NCI-H82 (cell line): ENCODE results near the gene PROCA1.

Experiments
- DNase-seq: peaks from one replicate; lab custom pipeline; 2025; lab: John Stamatoyannopoulos, UW

Gene PROCA1

DNA sequence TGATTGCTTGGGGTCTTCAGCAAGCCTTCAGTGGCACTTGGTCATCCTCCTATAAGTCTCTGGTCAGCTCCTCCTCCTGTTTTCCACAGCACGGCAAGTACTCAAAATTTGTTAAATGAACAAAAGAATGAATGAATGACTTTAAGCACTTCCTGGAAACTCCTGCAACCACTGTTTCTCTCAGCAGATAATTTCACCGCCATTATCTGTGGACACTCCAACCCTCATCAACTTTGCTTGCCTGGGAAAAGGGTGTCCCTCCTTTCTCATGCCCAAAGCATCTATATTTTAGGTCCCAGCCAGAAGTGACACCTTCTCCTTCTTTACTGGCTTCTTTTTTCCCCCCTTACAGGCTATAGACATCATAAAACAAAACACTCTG is 4.4 kb downstream of the PROCA1 start:
- DNase-seq = no peak

DNA sequence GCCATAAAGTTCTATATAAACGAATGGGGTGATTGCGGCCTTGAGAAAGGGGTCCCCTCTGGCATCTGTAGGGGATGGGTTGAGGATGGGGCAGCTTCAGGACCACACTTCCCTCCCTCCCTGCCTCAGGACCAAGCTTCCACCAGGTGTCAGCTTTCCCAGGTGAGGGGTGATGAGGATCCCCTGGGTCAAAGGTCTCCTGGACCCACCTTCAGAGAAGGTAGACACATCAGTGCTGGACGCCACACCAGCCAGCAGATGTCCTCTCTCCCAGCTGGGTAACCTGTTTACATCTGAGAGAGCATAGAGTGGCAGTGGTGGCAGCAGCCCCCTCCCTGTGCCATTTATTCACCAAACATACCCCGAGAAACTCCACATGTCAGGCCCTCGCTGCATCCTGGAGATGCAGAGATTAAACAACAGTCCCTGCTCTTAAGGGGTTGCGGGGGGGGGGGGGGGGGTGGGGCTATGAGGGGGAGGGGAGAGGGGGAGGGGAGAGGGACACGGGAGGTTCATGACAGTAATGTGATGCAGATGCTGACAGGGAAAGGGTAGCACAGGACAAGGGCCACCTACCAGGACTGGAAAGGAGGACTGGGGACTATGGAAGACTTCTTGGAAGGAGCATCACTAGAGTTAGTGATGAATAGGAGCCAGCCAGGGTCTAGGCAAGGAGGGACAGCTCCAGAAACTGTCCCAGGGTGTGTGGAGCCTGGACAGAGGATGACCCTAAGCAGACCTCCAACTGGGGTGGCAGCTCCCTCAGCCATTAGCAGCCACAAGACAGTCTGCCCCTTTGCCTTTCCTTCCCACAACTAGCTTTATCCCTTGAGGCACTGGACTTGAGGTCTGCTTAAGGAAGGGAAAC is 5.0 kb downstream of the PROCA1 start:
- DNase-seq = no peak

DNA sequence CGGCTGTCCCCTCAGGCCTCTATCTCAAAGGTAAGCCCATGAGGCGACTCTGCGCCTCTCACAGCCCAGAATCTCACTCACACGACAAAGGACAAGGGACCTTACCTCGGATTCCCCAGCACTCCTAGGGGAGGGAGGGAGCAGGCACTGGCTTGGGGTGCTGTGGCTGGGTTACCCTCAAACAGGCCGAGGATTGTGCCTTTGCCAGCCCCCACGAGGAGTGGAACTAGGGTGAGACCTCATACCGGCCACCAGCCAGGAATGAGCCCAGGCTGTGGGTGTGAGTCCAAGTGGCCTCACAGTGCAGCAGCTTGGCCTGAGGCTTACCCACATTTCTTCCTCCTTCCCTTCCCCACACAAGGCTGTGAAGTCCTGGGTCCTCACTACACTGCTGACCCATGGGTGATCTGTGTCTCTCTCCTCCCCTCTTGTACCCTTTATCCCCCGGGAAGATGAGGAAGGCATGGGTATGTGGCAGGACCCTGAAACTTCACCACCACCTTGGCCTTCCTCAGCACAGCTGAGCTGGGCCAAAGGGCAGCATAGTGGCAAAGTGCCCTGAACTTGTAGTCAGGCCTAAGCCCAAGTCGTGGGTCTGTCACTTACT is 5.9 kb downstream of the PROCA1 start:
- no peak for DNase-seq

DNA sequence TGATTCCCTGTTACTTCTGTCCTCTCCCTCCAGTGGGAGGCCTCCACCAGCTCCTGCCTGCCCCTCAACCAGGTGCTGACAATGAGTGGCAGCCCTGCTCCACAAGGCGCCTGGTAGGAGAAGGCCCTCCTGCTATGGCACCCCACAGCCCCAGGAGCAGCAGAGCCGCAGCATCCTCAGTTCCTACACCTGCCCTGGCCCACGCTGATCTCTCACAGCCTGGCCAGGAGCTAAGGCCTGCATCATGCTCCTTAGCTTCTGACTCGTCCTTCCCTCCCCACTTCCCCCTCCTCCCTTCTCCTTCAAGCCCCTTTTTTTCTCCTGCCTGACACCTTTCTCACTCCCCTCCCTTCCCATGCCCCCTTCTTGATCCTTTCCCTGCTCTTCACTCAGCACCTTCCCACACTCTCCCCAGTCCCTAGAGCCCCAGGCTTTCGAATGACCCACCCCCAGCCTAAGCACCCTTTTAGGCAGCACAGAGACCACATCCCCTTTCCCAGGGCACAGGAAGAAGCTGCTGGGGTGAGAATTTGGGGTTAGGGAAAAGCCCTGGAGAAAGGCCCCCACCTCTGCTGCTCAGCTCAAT is 6.5 kb downstream of the PROCA1 start:
- no peak for DNase-seq

DNA sequence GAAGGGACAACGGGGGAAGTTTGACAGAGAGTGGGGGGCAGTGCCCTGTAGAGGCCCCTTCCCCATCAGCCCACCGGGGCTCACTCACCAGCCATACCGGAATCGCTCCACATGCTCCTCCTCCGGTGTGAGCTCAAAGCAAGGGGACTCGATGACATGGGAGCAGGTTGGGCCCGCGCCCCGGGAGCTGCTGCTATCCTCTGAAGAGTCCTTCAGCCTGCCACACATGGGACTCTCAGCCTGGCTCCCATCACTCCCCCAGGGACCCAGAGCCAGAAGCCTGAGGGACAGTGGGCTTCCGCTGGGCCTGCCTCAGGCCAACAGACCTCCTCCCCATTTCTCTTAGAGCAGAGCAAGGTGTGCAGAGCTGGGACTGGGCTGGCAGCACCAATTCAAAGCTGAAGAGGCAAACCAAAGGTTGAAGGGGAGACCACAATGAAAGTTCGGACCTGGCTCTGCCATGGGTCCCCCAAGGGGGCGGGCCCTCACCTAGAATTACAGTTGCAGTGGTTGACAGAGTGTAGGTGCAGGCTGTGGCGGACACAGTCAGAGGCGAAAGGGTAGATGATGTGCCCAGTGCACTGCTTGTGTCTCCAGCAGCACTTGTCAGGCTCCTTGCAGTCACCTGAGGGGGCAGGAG is 7.3 kb downstream of the PROCA1 start:
- DNase-seq = no peak

DNA sequence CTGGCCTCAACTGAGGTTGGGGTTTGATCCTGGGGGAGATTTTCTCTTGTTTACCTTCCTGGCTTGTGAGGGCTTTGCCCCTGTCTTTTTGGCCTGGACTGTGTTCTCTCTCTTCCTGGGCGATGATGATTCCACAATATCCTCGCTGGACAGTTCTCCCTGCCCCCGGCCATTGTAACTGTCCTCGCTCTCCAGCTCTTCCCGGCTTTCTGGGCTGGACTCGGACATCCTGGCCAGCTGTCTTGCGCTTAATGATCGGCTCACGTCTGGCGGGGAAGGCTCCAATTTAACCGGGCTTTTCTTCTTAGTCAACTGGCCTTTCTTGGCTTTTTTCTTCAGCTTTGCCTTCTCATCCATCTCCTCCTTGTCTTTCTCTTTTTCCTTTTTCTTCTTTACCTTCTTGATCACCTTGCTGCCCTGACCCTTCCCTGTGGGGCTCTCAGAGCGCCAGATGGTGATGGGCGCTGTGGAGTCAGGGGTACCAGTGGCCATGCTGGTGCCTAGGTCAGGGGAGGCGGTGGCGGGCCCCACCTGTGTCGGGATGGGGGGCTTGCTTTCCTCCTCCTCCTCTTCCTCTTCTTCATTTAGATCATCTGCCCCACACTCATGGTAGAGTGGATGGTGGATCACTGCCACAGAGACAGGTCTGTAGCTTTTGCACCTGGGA is 8.0 kb downstream of the PROCA1 start:
- DNase-seq = no peak

DNA sequence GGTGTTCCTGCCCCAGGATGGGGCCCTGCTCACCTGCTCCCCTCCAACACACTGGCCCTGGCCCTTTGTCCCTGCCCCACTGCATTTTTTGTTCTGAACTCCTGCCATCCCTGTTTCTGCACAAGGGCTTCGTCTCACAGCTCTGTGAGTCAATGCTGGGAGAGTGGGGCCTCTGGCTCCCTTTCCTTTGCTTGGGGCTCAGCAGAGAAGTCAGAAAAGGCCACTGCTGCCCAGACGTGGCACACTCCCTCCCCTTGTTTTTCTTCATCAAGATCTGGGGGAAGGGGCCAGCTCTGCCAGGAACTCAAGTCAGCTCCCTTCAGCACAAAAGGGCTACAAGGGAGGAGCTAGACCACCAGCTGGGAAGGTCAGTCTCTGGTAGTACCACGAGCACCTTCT is 8.9 kb downstream of the PROCA1 start:
- DNase-seq = no peak

DNA sequence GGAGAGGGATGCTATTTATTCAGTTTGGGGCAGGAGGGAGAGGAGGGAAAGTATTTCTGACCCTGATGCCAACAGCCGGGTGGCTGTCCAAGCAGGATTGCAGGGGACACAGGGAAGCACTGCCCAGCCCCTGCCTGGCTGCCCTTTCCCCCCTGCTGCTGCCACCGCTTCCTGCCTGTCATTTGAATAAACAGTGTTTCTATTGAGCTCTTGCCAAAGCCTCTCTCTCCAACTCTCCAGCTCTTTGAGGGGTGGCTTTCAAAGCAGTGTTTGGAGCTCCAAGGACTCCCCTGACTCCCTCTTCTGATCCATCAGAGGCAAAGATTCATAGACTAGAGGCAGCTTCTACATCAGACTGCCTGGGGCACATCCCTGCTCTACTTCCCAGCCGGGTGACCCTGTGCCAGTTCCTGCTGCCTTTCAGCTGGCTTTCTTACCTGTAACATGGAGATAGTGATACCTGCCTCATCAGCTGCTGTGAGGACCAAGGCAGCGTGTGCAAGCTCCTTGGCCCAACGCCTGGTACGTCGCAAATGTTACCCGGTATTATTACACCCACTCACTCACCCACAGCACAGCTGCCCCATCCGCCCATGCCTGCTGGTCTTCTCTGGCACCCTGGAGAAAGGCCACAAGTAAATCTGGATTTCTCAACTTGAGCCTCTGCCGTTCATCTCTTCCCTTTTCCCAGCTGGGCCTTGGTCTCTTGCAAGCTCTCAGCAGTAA is 9.5 kb downstream of the PROCA1 start:
- no peak for DNase-seq

DNA sequence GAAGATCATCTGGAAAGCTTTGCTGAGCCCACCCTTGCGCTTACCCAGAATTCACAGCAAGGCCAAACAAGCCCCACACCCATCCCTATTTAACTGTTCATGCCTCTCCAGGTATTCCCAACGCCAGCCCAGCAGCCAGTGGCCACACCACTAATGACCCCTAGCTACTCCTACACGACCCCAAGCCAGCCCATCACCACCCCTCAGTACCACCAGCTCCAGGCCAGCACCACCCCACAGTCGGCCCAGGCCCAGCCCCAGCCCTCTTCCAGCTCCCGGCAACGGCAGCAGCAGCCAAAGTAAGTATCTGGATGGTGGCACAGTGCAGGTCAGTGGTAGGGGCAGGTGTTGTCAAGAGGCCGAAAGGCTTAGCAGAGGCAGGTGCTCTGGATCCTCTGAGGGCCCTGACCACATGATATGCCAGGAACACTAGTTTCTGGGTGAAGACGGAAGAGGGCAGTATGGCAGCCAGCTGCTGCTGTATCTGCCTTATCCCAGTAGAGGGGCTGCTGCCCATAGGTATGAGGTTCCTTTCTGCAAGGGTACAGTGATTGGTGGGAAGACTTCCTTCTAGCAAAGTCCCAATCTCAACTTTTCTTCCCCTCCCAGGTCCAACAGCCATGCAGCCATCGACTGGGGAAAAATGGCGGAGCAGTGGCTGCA is 10.7 kb downstream of the PROCA1 start:
- no peak for DNase-seq

DNA sequence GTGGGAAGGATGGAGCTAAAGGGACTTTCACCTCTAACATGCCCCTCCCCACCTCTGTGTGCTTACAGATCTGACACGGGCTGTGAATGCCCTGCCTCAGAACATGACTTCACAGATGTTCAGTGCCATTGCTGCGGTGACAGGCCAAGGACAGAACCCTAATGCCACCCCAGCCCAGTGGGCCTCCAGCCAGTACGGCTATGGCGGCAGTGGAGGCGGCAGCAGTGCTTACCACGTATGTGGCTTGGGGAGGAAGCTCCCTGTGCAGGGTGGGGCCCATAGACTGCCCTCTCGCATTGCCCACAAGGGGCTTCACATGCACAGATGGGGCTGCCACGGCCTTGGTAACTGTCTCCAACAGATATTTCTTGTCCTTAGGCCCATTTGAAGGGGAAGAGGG is 11.4 kb downstream of the PROCA1 start:
- no peak for DNase-seq

DNA sequence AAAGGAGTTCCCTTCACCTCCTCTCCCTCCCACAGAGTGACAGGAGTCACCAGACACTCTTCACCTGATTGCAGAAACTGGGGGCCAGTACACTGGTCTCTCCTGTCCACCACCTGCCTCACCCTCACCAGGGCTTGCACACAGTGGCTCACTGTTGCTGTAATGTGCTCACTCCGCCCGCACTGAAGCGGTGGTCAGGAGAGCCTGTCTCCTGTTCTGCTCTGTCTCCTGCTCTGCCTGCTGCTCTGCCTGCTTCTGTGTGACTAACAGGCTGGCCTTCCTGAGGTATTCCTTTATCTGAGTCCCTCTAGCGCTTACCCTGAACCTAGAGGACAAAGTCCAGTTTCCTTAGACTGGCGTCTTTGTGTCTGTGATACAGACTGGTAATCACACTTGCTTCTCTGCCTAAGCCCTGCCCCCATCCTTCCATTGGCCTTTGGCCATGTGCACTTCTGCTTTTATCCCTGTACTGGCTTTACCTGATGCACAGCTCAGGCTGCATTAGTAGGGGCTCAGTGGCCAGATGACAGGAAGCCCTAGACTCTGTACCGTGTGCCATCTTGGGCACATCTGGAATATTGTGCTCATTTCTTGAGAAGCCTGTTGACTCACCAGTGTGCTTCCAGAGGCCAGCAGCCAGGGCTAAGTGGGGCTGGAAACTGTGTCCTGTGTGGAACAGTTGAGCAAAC is 13.3 kb downstream of the PROCA1 start:
- DNase-seq = no peak

DNA sequence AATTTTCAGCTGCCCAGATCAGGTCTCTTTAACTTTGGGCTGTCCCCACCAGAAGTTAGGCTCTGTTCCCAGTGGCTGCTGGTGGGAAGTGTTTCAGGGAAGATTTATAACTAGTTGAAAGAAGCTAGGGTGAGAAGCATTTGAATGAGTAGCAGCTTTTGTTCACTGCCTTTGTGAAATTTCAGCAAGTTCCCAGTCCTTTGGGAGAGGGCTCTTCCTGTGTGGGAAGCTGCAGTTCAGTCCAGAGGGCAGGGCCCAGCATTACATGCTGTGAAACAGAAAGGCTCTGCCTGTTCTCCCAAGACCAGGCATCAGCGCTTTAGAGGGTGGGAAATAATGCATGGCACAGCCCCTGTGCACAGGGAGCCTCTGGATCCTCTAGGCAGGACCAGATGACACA is 17.8 kb downstream of the PROCA1 start:
- no peak for DNase-seq

DNA sequence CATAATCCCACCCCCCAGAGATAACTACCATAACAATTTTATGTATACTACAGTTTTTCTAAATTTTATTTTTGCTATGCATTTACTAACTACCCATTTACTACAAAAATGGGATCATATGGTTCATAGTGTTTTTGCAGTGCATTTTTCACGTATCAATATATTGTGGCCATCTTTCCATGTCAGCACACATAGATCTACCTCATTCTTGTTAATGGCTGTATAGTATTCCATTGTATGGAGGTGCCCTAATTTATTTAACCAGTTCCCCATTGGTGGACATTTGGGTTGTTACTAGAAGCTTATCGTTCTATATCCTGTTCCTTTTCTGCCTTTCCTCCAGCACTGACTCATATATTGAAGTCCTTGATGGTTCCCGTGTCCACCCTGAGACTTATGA is 22.7 kb downstream of the PROCA1 start:
- no peak for DNase-seq

DNA sequence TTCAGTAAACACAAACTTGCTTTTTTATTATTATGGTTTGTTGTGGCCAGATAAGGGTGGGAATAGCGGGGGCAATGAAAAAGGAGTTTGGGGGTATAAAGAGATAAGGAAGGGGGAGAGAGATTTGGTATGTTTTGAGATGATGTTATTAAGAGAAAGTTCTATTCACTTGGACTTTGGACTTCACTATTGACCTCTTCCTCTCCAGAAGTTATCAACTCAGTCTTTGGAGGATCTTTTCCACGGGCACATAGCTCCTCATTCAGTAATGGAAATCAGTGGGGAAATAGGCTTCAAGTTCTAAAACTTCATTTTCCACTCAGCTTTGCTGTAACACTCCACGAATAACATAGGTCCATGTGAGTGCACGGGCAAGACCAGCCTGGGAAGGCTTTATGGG is 23.2 kb downstream of the PROCA1 start:
- no peak for DNase-seq

DNA sequence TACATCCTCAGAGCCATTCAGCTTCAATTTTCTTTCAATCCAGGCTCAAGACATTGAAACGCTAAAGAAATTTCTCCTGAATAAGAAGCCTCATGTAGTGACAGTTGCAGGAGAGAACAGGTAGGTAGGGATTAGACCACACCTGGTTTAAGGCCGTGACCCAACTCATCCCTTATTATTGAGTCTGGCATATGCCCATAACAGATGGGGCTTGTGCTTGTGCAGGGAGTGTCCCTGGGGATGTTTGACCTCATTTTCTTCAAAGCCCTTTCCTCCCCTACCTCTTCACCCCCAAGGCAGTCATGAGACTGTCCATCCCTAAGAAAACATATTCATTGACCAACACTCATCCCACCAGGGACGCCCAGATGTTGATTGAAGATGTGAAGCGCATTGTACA is 25.4 kb downstream of the PROCA1 start:
- peak; percentile 68 for DNase-seq

DNA sequence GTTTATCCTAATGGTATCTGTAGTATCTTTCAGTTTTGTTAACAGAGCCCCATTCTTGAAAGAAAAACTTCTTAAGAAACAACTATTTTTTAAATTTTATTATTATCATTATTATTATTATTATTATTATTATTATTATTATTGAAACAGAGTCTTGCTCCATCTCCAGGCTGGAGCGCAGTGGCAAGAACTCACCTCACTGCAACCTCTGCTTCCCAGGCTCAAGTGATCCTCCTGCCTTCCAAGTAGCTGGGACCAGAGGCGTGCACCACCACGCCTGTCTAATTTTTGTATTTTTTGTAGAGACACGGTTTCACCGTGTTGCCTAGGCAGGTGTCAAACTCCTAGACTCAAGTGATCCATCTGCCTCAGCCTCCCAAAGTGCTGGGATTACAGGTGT is 26.3 kb downstream of the PROCA1 start:
- no peak for DNase-seq

DNA sequence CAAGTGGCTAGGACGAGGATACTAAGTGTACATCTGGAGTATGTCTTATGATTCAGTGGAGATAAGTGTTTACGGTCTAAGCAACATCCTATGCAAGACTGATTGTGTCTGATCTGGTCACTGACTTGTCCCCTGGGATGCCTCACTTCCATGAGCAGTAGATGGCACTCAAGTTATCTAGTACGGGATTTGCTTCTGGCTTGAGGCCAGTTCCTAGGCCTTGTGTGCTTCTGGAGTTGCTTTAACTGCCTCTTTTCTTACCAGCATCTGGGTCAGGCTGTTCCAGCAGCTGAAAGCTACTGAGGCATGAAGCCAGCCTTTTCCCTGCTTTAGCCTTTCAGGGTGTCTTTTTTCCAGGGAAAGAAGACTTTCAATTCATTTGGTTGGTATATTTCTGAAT is 26.7 kb downstream of the PROCA1 start:
- DNase-seq = peak; percentile 85

DNA sequence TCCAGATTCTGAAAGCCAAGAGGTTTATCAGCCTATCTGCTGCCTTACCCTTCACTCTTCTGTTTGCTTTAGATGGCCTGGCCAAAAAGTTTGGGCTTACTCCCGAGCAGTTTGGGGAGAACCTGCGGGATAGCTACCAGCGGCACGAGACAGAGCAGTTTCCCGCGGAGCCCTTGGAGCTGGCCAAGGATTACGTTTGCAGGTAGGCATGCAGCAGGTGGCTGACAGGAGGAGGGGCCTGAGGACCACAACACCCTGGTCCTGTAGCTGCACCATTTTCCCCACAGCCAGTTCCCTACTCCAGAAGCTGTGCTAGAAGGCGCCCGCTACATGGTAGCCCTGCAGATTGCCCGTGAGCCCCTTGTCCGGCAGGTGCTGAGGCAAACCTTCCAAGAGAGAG is 29.0 kb downstream of the PROCA1 start:
- no peak for DNase-seq

DNA sequence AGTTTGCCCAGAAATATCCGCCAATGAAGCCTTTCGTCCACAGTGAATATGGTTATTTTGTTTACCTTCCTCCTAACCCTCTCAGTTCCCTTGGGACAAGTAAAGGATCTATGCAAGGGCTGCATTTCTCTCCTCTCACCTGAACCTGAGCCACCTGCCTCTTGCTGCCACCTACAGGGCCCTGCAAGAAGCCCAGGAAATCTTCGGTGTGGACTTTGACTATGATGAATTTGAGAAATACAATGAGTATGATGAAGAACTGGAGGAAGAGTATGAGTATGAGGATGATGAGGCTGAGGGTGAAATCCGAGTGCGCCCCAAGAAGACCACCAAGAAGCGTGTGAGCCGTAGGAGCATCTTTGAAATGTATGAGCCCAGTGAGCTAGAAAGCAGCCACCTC is 35.7 kb downstream of the PROCA1 start:
- DNase-seq = peak; percentile 37

DNA sequence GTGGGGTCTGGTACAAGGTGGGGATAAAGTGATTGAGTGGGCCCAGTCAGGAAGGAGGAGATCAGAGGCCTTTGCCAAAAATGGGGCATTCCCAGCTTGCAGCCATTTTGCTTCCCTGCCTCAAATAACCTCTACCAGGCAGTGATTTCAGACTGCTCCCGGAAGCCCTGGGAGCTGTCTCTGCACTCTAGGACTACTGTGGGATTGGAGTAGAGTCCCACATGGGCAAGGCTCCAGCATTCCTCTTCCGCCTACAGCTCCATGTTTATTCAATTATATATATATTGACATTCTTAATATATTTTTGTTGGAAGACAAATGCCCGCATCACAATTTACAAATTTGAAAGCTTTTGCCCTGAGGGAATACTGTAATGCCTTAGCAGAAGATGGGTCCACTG is 36.2 kb downstream of the PROCA1 start:
- no peak for DNase-seq

DNA sequence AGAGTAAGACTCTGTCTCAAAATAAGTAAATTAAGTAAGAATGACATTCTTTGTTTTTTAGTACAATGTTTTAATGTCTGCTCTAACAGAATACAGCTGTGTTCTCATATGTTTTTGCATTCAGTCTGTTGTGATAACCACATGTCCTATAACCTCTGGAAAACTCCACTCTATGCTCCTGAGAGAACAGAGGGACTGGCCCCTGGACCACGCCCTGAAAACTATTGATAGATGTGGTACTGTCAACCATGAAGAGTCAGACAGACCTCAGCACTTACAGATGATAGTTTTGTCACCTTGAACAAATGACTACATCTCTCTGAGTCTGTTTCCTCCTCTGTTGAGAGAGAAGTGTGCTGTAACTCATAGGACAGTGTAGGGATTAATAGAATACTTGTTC is 41.8 kb downstream of the PROCA1 start:
- DNase-seq = no peak
